Stimulated activated CD4-positive, alpha-beta T cell treated with anti-CD3 and anti-CD28 coated beads, Interleukin-1b, Interleukin-23, amount 100 ng/mL, for 48 hours (primary cell): Measurements from ENCODE around the gene PCDH20.
"Not testable (repeated sequence)": the region's sequence is repeated elsewhere in the genome, so short reads cannot be mapped to it uniquely, and the experiment has no call there.

Experiments used
- DNase-seq: peaks from one replicate; pipeline ENCODE4 v3.0.0-alpha.2; 2020

Gene PCDH20, protein sequence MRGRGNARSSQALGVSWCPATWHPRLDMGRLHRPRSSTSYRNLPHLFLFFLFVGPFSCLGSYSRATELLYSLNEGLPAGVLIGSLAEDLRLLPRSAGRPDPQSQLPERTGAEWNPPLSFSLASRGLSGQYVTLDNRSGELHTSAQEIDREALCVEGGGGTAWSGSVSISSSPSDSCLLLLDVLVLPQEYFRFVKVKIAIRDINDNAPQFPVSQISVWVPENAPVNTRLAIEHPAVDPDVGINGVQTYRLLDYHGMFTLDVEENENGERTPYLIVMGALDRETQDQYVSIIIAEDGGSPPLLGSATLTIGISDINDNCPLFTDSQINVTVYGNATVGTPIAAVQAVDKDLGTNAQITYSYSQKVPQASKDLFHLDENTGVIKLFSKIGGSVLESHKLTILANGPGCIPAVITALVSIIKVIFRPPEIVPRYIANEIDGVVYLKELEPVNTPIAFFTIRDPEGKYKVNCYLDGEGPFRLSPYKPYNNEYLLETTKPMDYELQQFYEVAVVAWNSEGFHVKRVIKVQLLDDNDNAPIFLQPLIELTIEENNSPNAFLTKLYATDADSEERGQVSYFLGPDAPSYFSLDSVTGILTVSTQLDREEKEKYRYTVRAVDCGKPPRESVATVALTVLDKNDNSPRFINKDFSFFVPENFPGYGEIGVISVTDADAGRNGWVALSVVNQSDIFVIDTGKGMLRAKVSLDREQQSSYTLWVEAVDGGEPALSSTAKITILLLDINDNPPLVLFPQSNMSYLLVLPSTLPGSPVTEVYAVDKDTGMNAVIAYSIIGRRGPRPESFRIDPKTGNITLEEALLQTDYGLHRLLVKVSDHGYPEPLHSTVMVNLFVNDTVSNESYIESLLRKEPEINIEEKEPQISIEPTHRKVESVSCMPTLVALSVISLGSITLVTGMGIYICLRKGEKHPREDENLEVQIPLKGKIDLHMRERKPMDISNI

DNA sequence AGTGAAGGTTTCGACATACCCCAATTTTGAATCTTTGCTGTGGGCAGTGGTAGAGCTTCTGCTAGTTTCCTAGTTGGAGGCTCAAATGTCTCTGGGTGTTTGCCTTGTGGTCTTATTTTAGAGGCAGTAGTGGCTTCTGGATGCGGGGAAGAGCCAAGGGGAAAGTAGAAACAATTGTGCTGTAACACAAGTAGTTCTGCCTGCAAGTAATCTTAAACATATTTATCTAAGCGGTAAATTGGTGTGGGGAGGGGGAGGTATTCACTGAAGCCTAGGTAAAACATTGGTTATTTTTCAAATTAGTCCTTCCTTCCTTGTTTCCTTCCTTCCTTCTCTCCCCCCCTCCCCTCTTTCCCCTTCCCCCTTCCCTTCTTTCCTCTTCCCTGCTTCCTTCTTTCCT lies at the start of gene PCDH20:
Gene PCDH20, minus strand, starts transcription at position 101 of the 400 bp plus-strand sequence. CDS start 691 bp downstream, outside the sequence.
- no peak for DNase-seq

DNA sequence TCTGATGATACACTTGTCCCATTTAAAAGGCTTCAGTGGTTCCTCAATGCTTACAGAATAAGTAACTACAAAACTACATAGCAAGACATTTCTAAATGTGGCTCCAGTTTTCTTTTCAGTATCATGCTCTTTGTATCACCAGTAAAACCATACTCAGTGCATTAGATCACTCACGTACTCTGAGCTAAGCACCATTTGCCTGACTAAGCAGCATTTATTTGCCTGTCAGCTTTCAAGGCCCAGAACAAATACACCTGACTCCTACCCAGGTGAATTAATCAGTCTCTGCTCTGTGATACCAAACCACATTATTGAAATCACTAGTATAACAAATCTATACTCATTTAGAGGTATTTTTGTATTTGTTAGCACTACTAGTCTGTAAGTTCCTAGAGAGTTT lies 47.4 kb upstream of the PCDH20 start:
- DNase-seq, result no peak

DNA sequence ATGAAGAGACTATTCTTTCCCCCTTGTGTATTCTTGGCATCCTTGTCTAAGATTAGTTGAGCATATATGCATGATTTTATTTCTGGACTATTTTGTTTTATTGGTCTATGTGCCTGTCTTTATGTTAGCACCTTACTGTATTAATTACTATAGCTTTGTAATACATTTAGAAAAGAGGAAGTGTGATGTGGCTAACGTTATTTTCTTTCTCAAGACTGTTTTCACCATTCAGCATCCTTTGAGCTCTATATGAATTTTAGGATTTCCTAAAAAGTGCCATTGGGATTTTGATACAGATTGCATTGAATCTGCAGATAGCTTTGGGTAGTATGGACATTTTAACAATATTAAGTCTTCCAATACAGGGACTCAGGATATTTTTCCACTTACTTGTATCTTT lies 37.5 kb upstream of the PCDH20 start:
- no peak for DNase-seq

DNA sequence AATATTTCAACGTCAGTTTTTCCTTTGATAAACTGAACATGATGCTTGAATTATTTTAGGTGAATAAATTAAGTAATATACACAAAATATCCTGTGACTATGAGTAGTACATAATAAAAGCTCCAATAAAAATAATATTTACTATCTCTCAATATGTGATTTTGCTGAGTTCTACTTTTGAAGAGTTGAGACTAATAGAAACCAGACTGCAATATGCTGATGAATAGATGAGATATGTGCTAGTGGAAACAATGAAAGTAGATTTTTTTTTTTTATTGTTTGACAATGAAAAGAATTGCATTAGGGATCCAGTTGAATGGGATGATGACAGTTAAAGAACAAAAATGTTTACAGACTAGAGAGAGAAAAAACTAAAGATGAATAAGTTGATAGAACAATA lies 16.4 kb upstream of the PCDH20 start:
- no peak for DNase-seq

DNA sequence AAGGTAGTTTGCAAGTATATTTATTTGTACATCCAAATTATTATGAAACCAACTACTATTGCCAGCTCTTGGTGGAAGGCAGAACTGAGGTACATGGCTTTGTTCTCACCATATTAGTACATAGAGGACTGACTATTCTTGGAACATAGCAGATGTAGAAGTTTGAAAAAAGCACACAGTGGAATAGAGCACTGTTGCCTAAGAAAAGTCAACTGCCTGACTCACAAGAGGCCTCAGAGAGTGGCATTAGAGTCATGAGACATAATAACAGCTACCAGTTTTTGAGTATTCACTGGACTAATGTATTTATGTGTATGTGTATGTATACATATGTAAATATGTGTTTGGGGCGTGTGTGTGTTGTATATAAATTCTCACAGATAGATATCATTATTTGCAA lies 8.3 kb upstream of the PCDH20 start:
- DNase-seq, result no peak

DNA sequence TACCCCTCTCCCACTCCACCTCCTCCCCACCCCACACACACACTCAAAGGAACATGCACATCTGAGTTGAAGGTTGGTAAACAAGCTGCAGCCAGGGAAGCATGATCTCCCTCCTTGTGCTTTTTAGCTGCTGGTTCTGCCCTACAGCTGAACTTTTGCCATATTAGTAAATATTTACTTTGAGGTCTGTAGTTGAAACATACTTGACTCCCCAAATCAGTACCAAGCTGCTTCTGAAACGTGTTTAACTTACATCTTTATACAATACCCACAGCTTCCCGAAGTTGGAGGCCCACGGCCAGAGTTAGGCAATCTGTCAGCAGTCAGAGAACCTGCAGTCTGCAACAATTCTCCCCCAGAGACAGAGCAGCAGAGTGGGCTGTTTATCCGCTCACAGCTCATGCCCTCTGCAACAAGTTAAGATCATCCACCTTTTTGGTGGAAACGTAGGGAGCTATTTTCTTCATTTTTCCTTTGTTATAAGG lies 1.5 kb upstream of the PCDH20 start:
- no peak for DNase-seq

DNA sequence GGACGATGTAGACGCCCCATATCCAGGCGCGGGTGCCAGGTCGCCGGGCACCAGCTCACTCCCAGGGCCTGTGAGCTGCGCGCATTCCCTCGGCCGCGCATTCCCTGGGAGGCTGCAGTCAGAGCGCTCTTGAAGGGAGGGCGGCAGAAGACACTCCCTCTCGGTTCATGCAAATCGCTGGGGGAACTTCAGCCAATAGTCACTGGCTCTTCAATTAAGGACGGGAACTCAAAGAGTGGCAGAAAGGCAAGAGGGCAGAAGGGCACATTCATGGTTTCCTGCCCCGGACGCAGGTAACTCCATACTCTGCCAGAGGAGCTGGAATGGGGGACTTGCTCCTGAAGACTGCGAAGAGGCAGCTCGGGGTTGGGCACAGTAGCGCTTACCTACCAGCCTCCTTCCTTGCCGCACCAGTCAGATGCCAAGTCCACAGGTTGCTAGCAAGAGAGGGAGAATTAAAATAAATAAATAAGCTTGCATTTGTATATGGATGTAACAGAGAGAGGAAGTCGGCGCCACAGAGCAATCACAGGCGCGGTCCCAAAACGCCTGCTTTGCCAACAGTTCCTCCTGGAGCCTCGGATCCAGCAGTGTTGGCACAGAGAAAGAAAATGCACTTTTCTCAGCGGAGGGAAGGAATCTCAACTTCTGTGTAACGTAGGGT lies 459 bp downstream of the PCDH20 start:
- no peak for DNase-seq

DNA sequence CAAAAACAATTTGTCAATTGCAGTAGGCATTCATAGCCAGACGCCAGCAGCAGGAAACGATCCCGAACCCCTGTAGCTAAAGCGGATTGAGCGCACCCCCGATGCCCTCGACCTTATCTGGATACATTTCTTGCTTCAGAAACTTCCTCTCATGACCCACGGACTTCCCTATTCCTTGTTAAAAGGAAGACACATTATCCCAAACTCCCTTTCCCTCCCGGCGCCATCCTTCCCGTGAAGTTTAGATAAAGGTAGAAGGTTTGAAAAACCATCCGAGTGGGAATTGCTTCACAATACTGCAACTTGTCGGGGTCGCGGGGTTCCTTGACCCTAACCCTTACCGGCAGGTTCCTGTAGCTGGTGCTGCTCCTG lies 977 bp downstream of the PCDH20 start:
- DNase-seq, result no peak

DNA sequence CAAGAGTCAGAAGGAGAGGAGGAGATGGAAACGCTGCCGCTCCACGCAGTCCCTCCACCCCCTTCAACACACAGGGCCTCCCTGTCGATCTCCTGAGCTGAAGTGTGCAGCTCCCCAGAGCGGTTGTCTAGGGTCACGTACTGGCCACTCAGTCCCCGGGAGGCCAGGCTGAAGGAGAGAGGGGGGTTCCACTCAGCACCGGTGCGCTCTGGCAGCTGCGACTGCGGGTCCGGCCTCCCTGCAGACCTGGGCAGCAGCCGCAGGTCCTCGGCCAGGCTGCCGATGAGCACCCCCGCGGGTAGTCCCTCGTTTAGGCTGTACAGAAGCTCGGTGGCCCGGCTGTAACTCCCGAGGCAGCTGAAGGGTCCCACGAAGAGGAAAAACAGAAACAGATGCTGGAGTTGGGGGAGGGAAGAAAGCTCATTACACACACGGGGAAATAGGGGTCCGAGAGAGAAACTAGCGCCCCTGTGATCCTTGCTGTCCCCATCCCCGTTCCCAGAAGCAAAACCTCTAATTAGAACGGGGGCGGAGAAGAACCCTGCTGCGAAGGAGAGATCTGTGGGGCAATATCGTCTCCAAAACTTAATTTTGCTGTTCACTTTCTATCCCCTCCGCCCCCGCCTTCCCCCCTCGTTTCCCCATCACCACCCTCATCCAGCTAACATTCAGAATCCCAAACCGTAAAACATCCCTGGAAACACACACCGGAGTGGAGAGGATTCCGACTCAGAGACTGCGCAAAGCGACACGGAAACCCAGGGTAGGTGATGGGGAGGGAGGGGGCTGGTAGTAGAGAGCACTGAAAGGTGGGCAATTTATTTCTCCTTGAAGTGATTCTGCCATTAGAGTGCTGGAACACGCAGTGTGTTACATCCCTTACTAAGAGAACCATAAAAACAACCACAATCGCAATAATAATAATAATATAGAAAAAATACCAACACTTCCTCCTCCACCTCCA lies 1.8 kb downstream of the PCDH20 start:
- no peak for DNase-seq

DNA sequence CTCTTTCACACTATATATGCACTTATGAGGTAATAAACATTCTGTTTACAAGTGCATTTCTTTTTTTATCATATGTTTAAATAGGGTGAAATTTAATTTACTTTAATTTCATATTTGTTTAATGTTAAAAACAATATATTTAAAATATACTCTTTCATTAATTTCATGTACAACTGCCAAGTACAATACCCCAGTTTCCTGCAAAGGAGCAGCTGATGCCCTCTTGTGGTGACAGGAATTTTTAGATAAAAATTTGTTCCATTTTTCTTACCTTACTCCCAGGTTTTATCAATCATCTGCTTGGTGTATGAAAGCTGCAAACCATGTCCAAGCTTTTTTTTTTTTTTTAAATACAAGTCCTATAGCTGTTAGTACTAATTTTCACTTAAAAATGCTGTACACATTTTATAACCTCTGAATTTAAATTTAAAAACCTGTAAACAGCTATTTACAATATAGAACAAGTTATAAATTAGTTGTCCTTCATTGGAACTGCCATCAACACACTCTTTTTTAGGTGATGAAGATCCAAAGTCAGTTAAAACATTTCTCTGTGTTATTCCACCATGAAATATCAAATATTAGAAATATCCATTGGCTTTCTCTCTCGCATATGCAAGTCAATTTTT lies 4.9 kb downstream of the PCDH20 start:
- DNase-seq, result no peak

DNA sequence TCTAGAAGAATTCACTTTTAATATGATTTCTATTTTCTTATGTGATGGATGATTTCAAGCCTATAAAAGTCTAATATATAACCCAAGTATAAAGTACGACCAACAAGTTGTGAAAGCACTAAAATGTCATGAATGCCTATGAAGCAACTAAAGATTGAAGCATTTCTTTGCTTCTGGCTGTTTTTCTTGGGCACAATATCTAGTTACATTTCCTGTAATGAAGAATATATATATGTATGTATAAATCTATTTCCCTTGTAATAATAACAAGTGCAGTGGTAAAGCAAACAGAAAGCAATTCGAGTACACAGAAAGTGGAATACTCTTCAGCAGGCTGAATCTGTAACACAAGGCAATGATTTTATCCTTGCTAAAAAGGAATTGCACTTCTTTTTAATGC lies 5.4 kb downstream of the PCDH20 start:
- no peak for DNase-seq

DNA sequence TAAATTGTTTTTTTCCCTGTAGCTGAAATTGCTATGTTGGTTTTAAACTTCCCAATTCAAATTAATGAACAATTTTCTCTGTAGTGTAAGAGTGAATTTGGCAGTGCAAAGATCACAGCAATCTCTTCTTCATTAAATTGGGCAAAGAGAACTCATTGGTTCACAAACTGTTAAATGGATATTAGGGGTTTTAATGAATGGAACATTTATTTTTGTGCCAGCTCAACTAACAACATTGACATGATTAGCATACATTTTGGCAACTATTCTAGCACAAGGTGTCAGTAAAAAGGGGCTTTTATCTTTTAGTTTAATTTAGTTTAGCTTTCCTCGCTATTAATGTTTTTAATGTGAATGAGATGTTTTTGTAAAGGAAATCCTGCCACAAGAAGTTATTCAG lies 7.1 kb downstream of the PCDH20 start:
- DNase-seq, result no peak

DNA sequence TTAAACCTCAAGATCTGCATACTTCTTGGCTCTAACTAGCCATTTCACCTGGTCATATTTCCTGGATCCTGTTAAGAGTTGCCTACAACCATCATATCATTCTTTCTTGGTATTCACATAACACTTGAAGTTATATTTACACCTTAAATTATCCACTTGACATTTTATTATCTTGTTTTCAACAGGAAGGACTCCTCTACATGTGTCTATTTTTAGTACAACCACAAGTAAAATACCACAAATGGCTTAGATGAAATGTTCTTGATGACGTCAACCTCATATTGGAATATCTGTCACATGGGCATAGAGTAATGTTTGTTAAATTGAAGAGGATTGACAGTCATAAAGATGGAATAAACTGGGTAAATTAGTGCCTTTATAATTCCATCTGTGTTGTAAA lies 9.4 kb downstream of the PCDH20 start:
- DNase-seq, result no peak

DNA sequence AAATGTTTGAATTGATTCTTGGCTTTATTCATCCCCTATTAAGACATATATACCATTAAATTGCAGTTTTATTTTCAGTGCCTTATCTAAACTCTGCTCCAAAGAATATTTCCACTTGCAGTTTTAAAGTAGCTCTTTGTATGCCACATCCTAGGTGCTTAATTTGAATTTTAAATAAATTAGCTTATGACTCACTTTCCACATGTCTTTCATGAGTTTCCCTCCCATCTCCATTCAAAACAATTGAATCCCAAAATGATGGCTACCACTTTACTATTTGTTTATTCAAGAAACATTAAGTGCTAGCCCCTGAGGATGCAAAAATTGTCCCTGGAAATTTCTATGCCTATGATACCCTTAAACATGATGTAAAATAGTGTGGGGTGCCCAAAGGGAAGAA lies 19.5 kb downstream of the PCDH20 start:
- DNase-seq, result no peak

DNA sequence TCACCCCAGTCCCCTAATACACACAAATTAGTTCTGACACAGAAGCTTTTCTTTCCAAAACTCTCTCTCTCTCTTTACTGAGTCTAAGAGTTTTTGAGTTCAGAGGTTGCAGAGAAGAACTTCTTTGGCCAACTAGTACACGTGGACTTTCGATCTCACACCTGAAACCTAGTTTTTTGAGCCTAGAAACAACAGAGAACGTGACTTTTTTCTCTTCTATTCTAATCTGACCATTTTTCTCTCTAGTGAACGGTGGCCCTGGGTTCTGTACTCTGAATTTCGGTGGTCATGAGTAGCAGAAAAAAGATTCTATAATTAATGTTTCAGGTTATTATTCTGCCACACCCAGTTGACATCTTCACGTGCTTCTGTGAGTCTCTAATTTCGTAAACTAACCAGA lies 24.2 kb downstream of the PCDH20 start:
- DNase-seq, result no peak

DNA sequence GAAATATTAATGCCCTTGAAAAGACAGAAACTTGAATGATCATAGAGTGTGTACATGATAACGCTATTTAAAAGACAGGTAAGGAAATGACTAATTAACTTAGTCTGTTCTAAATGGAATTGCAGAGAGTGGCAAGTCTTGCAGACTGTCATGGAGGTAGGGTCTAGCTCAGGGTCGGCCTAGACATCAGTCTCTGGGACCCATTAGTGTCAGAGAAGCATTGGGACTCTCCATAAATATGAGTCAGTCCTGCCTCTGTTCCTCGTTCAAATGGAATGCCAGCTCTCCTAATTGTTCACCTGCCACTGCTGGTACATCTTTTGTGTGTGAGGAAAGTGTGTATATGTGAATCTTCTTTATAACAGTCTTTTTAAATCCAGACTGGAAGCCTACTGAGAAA lies 28.0 kb downstream of the PCDH20 start:
- DNase-seq, result no peak

DNA sequence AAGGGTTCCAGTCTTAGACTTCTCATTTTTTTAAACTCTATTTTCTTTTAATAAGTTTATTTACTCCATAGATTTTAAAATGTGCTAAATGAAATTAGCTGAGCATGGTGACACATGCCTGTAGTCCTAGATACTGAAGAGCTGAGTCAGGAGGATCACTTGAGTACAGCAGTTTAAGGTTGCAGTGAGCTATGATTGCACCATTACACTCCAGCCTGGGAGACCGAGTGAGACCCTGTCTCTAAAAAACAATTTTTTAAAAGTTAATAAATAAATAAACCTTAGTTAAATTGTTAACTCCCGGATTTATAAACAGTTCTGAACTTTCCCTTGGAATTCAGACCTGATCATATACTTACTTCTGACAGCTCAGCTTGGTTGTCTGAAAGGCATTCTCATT lies 32.5 kb downstream of the PCDH20 start:
- no peak for DNase-seq

DNA sequence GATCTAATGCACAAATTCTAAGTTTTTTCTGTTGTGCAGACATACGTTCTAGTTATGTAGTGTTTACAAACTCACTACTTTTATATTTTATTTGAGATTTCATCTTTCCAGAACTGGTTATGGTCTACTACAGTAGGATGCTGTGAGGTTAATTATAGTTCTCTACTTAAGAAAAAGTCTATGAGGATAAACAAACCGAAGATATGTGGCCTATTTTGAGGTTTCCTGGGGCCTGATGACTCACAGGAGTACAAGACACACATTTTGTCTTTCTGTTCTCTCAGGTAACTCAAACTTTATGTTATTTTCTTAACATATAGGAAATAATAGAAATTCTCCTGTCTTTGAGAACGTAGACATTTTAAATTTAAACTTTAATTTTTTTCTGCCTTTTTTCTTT lies 45.1 kb downstream of the PCDH20 start:
- no peak for DNase-seq

DNA sequence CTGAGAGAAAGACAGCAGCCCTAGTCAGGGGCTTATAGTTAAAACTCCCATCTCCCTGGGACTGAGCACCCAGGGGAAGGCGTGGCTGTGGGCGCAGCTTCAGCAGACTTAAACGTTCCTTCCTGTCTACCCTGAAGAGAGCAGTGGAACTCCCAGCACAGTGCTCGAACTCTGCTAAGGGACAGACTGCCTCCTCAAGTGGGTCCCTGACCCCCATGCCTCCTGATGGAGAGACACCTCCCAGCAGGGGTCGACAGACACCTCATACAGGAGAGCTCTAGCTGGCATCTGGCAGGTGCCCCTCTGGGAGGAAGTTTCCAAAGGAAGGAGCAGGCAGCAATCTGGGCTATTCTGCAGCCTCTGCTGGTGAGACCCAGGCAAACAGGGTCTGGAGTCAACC lies 51.0 kb downstream of the PCDH20 start:
- not testable (repeated sequence) for DNase-seq

DNA sequence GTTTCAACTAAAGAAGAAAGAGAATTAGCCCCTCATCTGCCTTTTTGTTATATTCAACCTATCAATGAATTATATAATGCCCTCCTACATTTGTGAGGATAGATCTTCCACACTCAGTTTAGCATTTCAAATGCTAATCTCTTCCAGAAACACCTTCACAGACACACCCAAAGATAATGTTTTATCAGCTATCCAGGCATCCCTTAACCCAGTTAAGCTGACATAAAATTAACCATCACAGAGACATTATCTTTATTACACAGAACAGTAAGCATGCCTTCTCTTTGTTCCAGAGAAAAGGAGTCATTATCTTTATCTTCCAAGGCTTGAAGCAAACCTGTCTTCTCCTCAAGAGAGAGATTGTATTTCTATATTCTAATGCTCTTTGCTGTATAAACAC lies 53.1 kb downstream of the PCDH20 start:
- DNase-seq, result no peak
